H1 (cell line): Measurements from ENCODE around the gene PFDN5.

Experiments used
- ATF2 ChIP-seq: IDR thresholded peaks from 2 replicates; pipeline ENCODE4 v1.6.1; 2012; ENCODE audit warnings: low read length, inconsistent platforms
- EZH2 ChIP-seq: fragments of 200-600 bp; sonication (generic); IDR thresholded peaks from 2 replicates; pipeline ENCODE4 v1.7.1; 2012; ENCODE audit warnings: low read depth, mild to moderate bottlenecking, moderate library complexity, low read length, inconsistent platforms; ENCODE audit not compliant: severe bottlenecking
- HDAC2 ChIP-seq, 2 experiments: fragments of 300-600 bp in 1 of 2; sonication (generic) in 1 of 2; IDR thresholded peaks; 2 replicates each; pipeline ENCODE4 v1.6.1; 2011 to 2012; ENCODE audit warnings: low read depth in 2 of 2, low read length in 2 of 2, mild to moderate bottlenecking in 2 of 2, moderate library complexity in 2 of 2, borderline replicate concordance in 1 of 2, inconsistent platforms in 1 of 2
- POLR2A ChIP-seq, 2 experiments: IDR thresholded peaks; 1 replicate in 1 of 2; 2 replicates in 1 of 2; pipeline ENCODE4 v1.6.1; 2011; ENCODE audit warnings: low read depth in 2 of 2, low read length in 2 of 2, mild to moderate bottlenecking in 2 of 2; ENCODE audit errors: control extremely low read depth in 1 of 2
- POLR2AphosphoS5 ChIP-seq: IDR thresholded peaks from 2 replicates; pipeline ENCODE4 v1.6.1; 2011; ENCODE audit warnings: low read depth, low read length
- RFX5 ChIP-seq: IDR thresholded peaks from 2 replicates; pipeline ENCODE4 v1.6.1; 2011; ENCODE audit warnings: low read depth, low read length, improper control_type of control experiment, borderline replicate concordance
- YY1 ChIP-seq: IDR thresholded peaks from 2 replicates; pipeline ENCODE4 v1.6.1; 2011; ENCODE audit warnings: low read depth, mild to moderate bottlenecking, low read length
- TF ChIP-seq, protein P1 (sequence below), 3 experiments: IDR thresholded peaks; 1 replicate in 2 of 3; 2 replicates in 1 of 3; pipeline versions ENCODE4 v1.5.1 to v1.6.1; 2011; ENCODE audit warnings: low read length in 3 of 3, mild to moderate bottlenecking in 3 of 3, inconsistent platforms in 2 of 3, low read depth in 1 of 3, moderate library complexity in 1 of 3; ENCODE audit not compliant: insufficient read depth in 1 of 3; ENCODE audit errors: control extremely low read depth in 1 of 3

DNA sequence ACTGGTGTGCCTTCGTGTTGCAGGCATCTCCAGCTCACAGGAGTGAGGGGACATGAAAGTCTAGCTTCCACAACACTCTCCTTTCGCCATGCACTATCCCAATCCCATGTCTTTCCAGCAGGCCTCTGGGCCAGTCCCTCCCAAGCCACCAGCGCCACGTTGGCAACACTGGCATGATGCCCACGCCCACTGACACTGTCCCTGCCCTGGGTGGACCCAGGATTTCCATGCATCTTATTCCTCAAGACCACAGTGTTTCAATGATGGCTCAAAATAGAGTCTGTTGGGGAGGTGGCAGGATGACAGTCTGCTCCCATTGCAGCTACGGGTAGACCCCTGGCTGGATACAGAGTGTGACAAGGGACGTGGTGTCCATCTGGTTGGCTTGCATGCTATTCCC, 38.5 kb downstream of the PFDN5 start:
- TF ChIP-seq, protein P1, sequence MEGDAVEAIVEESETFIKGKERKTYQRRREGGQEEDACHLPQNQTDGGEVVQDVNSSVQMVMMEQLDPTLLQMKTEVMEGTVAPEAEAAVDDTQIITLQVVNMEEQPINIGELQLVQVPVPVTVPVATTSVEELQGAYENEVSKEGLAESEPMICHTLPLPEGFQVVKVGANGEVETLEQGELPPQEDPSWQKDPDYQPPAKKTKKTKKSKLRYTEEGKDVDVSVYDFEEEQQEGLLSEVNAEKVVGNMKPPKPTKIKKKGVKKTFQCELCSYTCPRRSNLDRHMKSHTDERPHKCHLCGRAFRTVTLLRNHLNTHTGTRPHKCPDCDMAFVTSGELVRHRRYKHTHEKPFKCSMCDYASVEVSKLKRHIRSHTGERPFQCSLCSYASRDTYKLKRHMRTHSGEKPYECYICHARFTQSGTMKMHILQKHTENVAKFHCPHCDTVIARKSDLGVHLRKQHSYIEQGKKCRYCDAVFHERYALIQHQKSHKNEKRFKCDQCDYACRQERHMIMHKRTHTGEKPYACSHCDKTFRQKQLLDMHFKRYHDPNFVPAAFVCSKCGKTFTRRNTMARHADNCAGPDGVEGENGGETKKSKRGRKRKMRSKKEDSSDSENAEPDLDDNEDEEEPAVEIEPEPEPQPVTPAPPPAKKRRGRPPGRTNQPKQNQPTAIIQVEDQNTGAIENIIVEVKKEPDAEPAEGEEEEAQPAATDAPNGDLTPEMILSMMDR (IDR thresholded peaks at IDR 0.05; ENCODE audit: control extremely low read depth in 1 of 3, insufficient read depth in 1 of 3, low read depth in 1 of 3, low read length in 3 of 3), result no peak
- no peak for TF ChIP-seq ATF2
- TF ChIP-seq EZH2, result no peak
- no peak for TF ChIP-seq POLR2AphosphoS5
- TF ChIP-seq HDAC2 (IDR thresholded peaks at IDR 0.05; ENCODE audit: borderline replicate concordance in 1 of 2, low read depth in 2 of 2, low read length in 2 of 2), result no peak
- no peak for TF ChIP-seq POLR2A (IDR thresholded peaks at IDR 0.05; ENCODE audit: control extremely low read depth in 1 of 2, low read depth in 2 of 2, low read length in 2 of 2)
- no peak for TF ChIP-seq RFX5
- no peak for TF ChIP-seq YY1
